ENCODE results near the gene GOLGA6L1. TPM values are rescaled to one million over a fixed set of nuclear protein-coding genes. Genes with fewer than 3 reads are reported as not detected.

Gene GOLGA6L1

DNA sequence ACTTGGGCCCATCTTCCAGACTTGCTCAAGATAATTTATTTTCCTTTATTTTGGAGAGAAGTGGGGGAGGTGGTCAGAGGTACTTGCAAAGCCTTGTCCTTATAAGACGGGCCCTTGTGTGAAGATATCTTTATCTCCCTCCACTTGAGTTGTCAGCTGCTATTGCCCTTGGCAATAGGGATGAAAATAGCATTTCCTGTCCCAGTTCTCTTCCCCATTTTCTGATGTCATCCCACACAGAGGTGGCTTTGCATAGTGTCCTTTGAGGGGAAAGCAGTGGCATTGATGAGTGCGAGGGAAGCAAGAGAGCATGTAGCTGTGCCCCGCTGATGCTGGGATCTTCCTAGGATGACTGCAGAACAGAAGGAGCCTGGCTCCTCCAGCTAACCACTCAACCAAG is 55.4 kb downstream of the GOLGA6L1 start:
- Histone ChIP-seq H3K27ac (replicated peaks; ENCODE audit: low read length) (no peak overlapping the region), H3K4me2 (ENCODE audit: insufficient read depth, low read length, poor library complexity, severe bottlenecking) (no peak overlapping the region), H3K9ac (ENCODE audit: low read depth, low read length, poor library complexity) (no peak overlapping the region), H4K91ac (ENCODE audit: low read depth, low read length, poor library complexity) (no peak overlapping the region), H2AFZ (ENCODE audit: low read length) (no peak overlapping the region), H3K18ac (ENCODE audit: low read length) (no peak overlapping the region), H3K14ac (ENCODE audit: low read length) (no peak overlapping the region), H2BK5ac (ENCODE audit: low read length) (no peak overlapping the region), H3K4me1 (ENCODE audit: control insufficient read depth in 2 of 2, insufficient read depth in 1 of 2, low read depth in 1 of 2, low read length in 2 of 2) (no peaks in the 10 kb centered on the region), H2BK15ac (ENCODE audit: low read length) (no peak overlapping the region), H3K9me3 (replicated peaks in 1 of 2; ENCODE audit: control insufficient read depth in 2 of 2, insufficient read depth in 1 of 2, low read depth in 1 of 2, low read length in 2 of 2) (peaks cover 0 to 2% of the 10 kb centered on the region in 2 donors), H3K27me3 (ENCODE audit: control insufficient read depth in 3 of 3, insufficient read depth in 3 of 3, low read depth in 1 of 3, low read length in 3 of 3) (peaks cover 0 to 14% (median 0%) of the 10 kb centered on the region in 3 experiments), H4K8ac (ENCODE audit: low read depth, low read length) (no peak overlapping the region), H3K4me3 (ENCODE audit: low read length in 2 of 2) (no peak overlapping the region), H3K23ac (ENCODE audit: low read depth, low read length, poor library complexity) (no peak overlapping the region), H2BK120ac (ENCODE audit: low read depth, low read length) (no peak overlapping the region), H3K79me1 (ENCODE audit: low read depth, low read length) (no peaks in the 10 kb centered on the region), H3K4ac (ENCODE audit: low read length) (no peak overlapping the region), H3K36me3 (replicated peaks in 1 of 2; ENCODE audit: control insufficient read depth in 2 of 2, insufficient read depth in 2 of 2, low read length in 2 of 2) (no peaks in the 10 kb centered on the region), H2BK12ac (ENCODE audit: low read length) (no peak overlapping the region), H2AK5ac (ENCODE audit: low read depth, low read length) (no peak overlapping the region)
- DNase-seq (ENCODE audit: low spot score): no peak
- WGBS, 2 donors (ENCODE audit: extremely low coverage in 2 of 2, insufficient read length in 2 of 2, insufficient replicate concordance in 1 of 2): no CpG with 5 or more reads among the region's 3 CpGs

DNA sequence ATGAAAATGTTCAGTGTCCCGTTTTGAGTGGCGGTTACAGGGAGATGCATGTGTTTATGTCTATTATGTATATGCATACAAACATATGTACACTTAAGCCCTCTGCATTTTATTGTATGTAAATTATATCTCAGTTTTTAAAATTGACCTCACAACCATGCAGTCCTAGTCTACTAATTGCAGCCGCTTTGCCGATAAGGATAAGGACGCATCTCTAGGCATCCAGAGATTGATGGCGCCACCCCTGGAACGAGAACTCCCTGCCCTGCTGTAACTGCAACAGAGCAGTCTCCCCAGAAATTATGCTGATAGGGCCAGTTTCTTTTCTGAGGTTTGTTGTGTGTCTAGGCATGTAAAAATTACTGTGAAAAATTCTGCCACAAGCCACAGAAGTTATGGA is 56.9 kb downstream of the GOLGA6L1 start:
- Histone ChIP-seq H4K91ac (ENCODE audit: low read depth, low read length, poor library complexity) (no peak overlapping the region), H3K4ac (ENCODE audit: low read length) (no peak overlapping the region), H3K9ac (ENCODE audit: low read depth, low read length, poor library complexity) (no peak overlapping the region), H3K79me1 (ENCODE audit: low read depth, low read length) (no peaks in the 10 kb centered on the region), H3K23ac (ENCODE audit: low read depth, low read length, poor library complexity) (no peak overlapping the region), H3K14ac (ENCODE audit: low read length) (no peak overlapping the region), H4K8ac (ENCODE audit: low read depth, low read length) (no peak overlapping the region), H3K36me3 (replicated peaks in 1 of 2; ENCODE audit: control insufficient read depth in 2 of 2, insufficient read depth in 2 of 2, low read length in 2 of 2) (no peaks in the 10 kb centered on the region), H3K9me3 (replicated peaks in 1 of 2; ENCODE audit: control insufficient read depth in 2 of 2, insufficient read depth in 1 of 2, low read depth in 1 of 2, low read length in 2 of 2) (peaks cover 0 to 2% of the 10 kb centered on the region in 2 donors), H2BK120ac (ENCODE audit: low read depth, low read length) (no peak overlapping the region), H2AK5ac (ENCODE audit: low read depth, low read length) (no peak overlapping the region), H3K27me3 (ENCODE audit: control insufficient read depth in 3 of 3, insufficient read depth in 3 of 3, low read depth in 1 of 3, low read length in 3 of 3) (peaks cover 0 to 5% (median 0%) of the 10 kb centered on the region in 3 experiments), H3K4me3 (ENCODE audit: low read length in 2 of 2) (no peak overlapping the region), H3K18ac (ENCODE audit: low read length) (no peak overlapping the region), H2BK15ac (ENCODE audit: low read length) (no peak overlapping the region), H3K4me2 (ENCODE audit: insufficient read depth, low read length, poor library complexity, severe bottlenecking) (no peak overlapping the region), H3K27ac (replicated peaks; ENCODE audit: low read length) (no peak overlapping the region), H2BK12ac (ENCODE audit: low read length) (no peak overlapping the region), H2BK5ac (ENCODE audit: low read length) (no peak overlapping the region), H3K4me1 (ENCODE audit: control insufficient read depth in 2 of 2, insufficient read depth in 1 of 2, low read depth in 1 of 2, low read length in 2 of 2) (no peaks in the 10 kb centered on the region), H2AFZ (ENCODE audit: low read length) (no peak overlapping the region)
- no peak for DNase-seq (ENCODE audit: low spot score)
- no CpG with 5 or more reads among the region's 7 CpGs for WGBS, 2 donors (ENCODE audit: extremely low coverage in 2 of 2, insufficient read length in 2 of 2, insufficient replicate concordance in 1 of 2)

Small RNAs within 50 kb of the gene (small RNA-seq; reads per million reads assigned to genes)
- not detected for gene RN7SL106P (ENCODE audit: insufficient read depth)
